Activated CD8-positive, alpha-beta memory T cell treated with anti-CD3 and anti-CD28 coated beads for 4 hours (primary cell): ENCODE data around the gene CERS6.

Experiments
- DNase-seq, 2 donors: peaks; one replicate each; pipeline ENCODE4 v3.0.0-alpha.2; 2020; ENCODE audit warnings: low read depth in 2 of 2

CERS6 gene

DNA sequence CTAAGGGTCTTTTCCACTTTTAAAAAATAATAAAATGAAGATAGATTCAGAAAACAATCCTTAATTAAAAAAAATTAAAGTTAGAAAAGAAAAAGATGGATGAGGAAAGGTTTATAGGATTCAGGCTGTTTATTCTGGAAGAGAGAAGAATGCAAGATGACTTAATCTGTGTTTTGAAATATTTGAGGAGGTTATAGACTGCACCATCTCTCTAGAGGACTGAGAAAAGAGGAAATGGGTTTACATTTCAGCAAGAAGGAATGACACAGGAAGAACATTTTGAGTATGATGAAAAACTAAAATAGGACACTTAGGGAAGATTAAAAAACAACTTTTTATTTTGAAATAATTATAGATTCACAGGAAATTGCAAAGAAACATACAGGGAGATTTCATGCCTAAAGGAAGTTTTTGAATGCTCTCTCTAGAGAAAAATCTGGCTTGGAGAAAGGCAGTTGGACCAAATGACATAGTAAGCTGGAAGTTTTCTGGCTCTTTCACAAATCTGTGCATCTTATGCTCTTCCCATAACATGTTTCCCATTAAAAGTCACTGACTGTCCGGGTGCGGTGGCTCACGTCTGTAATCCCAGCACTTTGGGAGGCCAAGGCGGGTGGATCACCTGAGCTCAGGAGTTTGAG is 75.0 kb downstream of the CERS6 start:
- no peak for DNase-seq

DNA sequence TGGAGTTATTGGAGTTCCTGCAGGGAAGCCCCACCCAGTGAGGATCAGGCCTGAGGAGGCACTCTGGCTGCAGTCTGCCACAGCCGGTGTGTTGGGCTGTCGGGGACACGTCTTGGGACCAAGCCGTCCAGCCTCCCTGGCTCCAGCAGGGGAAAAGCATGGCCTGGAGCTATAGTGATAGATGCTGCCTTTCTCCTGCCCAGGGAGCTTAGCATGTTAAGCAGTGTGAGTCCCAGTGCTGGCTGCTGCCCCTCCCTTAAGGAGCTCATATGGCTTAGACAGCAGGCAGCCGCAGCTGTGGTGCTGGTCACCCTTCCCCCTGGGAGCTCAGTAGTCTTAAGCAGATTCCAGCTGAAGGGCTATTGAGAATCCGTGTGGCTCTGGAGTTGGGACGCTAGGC is 78.9 kb downstream of the CERS6 start:
- DNase-seq = no peak

DNA sequence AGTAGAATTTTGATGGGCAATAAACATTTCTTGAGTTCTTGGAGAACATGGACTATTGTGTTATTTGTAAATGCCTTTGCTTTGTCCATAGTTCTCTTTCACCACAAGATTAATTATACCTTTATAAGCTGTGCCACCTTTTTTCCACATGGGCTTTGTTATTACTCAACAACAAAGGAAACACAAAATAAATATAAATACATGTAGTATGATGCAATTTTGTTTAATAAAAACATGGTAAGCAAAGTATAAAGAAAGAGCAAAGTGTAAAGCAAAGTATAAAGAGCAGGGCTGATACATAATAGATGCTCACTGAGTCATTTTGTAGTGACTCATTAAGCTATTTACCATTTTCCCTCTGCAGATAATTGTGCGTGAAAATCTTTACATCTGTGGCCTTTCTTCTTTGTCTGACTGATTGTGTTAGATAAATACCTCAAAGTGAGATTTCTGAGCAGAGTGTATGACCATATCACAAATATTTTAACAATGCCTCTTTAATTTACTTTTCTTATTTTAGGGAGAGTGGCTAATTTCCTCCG is 80.9 kb downstream of the CERS6 start:
- no peak for DNase-seq

DNA sequence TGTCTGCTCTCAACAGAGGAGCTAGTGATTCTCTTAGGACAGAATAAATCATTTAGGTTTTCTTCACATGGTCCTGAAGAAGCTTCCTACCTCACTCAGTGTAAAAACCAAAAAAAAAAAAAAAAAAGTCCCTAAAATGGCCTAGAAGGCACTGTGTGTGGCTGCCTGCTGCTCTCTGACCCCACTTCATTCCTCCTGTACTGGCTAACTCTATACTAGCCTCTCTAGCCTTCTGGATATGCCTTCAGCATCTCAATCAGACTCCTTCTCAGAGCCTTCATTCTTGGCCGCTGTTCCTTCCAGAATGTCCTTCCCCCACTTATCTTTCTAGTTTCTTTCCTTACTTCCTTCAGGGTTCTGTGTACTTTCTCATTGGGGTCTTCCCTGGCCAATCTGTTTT is 82.1 kb downstream of the CERS6 start:
- no peak for DNase-seq

DNA sequence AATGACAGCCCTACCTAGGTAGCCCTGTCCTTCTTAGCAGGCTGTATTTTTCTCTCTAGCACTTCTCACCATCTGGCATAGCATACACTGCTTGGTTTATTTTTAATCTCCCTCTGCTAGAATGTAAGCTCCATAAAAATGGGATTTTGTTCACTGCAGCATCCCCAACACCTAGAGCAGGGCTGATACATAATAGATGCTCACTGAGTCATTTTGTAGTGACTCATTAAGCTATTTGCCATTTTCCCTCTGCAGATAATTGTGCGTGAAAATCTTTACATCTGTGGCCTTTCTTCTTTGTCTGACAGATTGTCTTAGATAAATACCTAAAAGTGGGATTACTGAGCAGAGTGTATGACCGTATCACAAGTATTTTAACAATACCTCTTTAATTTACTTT is 82.5 kb downstream of the CERS6 start:
- DNase-seq = no peak

DNA sequence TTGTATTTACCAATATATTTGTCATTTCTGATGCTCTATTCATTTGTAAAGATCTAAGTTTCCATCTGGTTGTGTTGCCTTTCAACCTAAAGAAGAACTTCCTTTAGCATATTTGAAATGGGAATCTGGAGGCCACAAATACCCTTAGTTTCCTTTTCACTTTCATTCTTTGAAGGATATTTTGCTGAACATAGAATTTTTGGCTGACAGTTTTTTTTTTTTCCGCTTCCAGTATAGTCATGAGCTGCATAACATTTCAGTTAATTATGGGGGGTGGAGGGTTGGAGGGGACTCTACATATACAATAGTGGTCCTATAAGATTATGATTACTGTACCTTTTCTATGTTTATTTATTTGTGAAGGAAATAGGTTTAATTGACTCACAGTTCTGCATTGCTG is 83.9 kb downstream of the CERS6 start:
- DNase-seq = no peak

DNA sequence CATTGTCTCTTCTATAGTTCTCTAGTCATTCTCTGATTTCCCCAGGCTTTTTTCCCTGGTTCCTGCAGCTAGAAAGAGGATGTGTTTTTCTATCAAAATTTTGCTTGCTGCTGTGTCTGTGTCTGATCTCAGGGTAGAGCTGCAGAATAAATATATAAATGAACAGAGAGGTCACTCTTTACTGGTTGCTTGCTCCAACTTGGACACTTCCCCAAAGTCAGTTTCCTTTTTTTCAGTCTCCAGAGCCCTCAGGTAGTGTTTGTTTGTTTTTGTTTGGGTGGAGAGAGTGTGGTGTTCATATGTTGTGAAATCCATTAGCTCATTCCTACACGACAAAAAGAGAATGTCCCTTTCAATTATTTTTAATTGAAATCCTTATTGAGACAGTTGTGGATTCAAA is 85.8 kb downstream of the CERS6 start:
- DNase-seq = no peak

DNA sequence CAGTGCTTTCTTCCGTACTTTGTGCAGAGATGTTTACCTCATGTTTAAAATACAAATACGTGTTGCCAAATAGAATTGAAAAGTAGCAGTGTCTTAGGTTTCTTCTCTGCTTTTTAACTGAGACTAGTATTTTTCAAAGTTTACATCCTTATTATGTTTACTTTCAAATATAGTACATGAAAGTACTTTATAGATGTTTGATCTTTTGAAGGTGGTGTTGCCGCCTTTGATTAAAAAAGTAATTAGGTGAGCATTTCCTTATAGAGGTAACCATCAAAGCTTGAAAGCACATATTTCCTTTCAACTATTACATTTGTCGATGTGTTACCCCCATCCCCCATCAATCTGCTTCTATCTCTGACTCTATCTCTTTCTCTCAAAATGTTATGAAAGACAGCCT is 87.0 kb downstream of the CERS6 start:
- no peak for DNase-seq

DNA sequence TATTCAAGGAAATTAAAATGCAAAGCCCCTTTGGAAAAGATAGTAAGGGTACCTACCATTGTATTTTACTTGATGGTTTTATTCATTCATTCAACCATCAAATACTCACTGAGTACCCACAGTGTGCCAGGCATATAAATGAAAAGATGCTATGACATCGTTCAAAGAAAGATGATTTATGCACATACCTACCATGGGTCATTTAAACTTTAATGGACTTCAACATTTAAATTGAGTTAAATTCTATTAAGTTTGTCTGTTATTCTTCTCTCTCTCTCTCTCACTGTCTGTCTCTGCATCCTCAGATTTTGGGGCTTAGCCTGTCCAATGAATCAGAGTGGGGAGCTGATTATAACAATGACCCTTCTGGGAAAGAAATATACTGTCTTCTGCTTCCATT is 87.9 kb downstream of the CERS6 start:
- no peak for DNase-seq

DNA sequence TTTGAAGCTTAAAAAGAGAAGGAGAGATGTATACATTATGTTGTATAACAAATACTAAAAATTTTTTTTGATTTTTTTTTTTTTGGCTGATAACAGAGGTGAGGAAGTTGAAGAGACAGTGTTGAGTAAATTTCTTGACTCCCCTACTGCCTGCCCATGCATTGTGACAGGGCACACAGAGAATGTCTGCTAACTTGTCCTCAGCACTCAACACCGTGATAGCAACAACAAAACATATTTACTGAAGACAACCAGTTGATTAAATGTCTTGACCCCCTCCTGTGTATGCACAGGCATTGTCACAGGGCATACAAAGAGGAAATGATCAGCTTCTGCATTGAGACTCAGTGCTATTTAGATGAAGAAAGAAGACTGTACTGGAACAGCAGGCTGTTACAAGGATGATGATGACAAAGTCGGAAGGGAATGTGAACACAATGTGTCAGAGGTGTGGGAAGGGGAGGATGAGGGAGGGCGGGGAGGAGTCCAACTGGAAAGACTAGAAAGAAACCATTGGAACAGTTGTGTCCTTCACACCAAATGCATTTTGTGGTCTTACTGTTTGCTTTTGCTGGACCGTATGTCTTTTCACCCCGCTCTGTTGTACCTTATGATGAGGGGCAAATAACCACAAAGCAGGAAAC is 89.5 kb downstream of the CERS6 start:
- no peak for DNase-seq

DNA sequence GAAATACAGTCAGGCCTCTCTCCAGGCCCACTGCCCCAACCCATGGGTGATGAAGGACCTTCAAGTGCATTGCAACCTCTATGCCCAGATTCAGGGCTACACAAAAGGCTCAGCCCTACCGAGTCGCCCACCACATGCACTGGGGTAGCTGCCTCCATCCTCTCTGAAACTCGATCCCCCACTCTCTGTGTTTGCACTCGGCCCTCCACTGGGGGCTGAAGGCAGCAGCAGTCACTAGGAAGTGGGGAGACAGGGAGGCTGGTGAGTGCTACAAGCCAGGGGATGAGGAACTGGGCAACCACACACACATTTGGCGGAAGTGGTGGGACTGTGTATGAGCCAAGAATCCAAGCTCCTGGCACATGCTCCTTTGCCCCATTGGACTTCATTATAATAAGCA is 94.6 kb downstream of the CERS6 start:
- DNase-seq = no peak

DNA sequence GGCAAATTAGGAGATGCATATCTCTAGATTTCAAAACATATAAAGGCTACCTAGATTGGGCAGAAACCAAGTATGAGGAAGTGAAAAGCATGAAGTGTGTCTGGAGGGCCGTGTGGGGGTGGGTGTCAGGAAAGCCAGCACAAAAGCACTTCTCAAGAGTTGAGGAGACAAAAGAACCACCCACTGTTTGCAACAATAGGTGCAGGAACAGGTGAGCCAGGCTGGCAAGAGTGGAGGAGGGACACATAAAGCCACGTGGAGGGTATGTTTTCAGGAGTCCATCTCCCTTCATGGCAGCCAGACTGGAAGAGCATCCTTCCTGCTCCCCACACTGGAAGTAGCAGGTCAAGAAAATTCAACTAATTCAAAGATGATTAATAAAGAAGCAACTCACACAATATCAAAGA is 96.4 kb downstream of the CERS6 start:
- DNase-seq = no peak

DNA sequence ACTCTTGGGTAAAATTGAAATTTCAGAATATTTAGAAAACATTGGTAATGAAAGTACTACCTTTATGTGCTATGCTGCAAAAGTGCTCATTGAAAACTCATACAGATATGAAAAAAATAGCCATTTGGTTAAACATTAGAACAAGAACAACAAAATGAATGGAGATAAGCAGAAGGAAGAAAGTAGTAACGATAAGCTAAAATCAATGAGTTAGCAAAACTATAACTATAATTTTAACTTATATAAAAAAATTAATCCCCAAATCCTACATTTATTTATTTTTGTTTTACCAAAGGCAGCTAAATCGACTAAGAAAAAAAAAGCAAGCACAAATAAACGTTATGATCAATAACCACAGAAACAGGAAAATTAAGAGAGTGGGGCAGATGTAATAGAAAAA is 99.2 kb downstream of the CERS6 start:
- no peak for DNase-seq

DNA sequence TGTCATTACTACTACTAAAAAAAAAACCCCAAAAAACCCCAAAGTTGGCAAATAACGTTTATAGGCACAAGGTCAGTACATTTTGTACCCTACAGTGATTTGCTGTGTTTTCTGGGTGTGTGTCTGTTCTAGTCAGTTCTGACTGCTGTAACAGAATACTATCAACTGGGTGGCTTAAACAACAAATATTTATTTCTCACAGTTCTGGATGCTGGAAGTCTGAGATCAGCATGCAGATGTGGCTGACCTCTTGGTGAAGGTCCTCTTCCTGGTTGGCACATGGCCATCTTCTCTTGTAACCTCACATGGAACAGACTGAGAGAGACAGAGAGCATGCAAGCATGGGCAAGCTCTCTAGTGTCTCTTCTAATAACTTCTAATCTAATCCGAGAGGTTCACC is 103.1 kb downstream of the CERS6 start:
- DNase-seq = no peak

DNA sequence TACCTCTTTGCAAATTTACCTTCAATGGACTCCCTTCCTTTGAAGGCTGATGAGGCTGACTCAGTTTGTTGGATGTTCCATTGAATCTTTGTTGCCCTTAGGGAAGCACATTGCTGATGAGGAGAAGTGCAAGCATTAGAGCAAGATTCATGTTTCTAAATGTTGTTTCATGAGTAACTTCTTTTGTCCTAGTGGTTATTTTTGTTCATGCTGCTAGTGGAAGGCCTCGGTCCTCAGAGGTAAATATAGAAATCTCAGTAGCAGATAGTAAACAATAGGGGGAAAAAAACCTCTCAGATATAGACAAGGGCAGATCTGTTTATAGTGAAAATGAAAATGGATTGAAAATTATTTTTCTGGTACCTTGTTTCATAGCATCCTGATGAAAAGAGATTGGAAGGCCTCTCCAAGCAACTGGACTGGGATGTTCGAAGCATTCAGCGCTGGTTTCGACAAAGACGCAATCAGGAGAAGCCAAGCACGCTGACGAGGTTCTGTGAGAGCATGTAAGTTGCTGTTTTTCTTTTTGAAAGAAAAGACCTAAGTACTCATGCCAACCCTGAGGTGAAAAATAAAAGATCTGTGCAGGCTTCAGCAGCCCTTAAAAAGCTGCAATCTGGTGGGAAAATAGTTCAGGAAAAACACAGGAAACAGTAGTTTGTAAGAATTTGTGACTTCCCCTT is 104.9 kb downstream of the CERS6 start:
- DNase-seq = no peak

DNA sequence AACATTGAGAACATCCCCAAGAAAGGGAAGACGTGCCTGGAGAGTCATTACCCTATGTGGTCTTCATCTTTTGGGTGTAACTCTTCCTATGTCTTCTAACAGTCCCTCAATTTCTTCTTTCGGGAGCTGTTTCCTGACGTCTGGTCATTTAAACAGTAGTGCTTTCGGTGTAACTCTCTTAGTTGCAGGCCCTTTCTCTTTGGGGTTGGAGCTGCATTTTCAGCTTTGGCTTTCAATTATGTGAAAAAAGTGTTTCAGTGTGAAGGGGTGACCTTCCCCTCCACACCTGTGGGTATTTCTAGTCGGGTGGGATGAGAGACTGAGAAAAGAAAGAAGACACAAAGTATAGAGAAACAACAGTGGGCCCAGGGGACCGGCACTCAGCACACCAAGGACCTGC is 105.9 kb downstream of the CERS6 start:
- no peak for DNase-seq

DNA sequence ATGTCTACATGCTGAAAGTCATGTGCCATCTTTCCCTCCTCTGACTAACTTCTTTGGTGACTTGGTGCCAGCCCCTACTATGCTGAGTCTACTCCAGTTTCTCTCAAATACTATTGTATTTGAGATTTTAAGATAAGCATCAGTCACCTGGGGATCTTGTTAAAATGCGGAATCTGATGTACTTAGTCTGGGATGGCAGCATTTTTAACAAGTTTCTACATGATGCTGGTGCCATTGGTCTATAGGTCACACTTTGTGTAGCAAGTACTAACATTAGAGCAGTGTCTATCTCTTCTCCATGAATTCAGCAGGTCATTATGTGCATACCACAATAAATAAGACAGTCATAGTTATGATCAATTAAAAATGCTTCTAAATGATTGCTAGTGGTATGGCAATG is 106.9 kb downstream of the CERS6 start:
- no peak for DNase-seq

DNA sequence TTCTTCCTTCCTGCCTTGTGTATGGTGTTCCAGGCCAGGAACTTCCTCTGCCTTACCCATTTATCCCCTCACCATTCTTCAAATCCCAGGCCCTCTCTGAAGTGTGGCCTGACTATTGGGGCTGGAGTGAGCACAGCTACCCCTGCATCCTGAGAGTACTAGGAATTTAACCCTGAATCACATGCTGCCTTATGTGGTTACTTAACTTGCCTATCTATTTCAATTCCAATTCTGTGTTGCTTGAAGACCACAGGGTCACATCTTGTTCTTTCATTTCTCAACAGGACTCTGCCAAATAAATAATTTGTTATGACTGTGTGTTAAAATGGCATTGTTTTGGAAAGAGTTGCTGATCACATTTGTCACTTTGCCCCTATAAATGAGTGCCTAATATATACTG is 108.6 kb downstream of the CERS6 start:
- DNase-seq = no peak

DNA sequence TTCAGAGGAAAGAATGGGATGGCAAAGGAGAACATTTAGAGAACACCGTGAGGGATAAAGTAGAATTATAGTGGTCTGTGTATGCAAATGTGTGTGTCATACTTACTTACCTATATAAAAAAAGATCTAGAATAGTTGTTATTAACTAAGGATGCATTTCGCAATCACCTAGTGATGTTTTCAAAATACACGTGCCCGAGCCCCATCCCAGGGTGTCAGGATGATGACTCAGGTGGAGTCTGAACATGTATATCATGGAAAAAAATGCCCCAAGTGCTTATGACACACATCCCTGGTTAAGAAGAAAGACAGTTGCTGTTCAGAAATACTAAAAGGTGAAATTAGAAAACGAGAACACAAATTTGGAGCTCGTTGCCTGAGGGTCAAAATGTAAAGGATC is 109.0 kb downstream of the CERS6 start:
- no peak for DNase-seq

DNA sequence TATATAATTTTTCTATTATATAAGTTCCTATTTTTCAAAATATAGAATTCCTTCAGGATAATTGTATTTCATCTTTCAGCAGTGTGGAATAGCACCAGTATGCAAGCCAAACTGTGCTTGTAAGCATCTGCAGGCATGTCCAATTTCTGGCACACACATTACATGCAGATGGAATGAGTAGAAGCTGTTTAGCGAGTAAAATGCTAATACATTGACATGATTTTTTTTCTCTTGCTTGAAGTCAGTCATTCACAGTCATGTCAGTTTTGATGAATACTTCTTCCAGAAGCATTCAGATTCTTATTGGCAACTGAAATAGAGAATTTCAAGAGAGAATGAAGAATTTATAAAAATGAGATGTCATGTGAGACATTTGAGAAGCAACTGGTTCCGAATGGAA is 109.4 kb downstream of the CERS6 start:
- no peak for DNase-seq

DNA sequence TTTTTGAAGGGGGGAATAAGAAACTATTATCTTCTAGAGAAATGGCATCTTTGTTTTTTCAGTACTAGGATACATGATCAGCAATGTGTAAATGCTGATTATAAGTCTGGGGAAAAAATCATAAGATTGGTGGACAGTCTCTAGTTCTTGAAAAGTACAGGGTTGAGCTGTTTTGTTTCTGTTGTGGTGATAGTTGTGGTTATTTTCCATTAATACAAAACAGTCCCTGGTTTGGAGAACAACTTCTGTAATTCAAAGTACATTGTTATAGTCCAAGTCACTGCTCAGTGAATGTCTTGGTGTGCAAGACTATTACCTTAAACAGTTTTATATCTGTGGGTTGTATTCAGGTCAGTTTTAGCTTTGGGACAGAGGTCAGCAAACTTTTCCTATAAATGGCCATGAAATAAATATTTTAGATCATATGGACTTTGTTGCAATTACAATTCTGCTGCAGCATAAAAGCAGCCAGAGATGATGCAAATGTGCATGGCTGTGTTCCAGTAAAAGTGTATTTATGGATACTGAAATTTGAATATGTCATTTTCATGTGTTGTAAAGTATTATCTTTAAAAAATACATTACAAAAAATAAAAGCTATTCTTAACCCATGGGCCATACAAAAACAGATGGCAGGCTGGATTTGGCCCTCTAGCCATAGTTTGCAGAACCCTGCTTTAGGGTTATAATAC is 111.0 kb downstream of the CERS6 start:
- DNase-seq = no peak

DNA sequence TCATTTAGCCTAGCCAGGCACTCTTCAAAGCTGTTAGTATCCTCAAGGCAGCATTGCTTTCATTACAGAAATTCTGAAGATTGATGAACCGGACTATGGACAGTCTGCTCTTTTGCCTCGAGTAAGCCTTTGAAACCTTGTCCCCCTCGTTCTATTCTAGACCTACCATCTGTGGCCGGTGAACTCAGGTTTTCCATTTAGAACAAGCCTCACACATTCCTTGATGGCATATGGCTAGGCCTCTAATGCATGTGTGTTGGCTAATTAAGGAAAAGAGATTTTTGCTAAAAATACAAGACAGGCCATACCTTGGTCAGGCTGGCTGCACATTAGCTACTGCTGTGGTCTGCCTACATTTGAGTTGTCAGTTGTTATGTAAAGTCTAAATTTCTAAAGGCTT is 111.8 kb downstream of the CERS6 start:
- no peak for DNase-seq
